ENCODE measurements around the gene RBM8A. TPM values are rescaled to one million over a fixed set of nuclear protein-coding genes. Genes with fewer than 3 reads are reported as not detected.

The RBM8A gene
- polyA plus RNA-seq, 3 donors: 91.5 to 171 (median 115) TPM

DNA sequence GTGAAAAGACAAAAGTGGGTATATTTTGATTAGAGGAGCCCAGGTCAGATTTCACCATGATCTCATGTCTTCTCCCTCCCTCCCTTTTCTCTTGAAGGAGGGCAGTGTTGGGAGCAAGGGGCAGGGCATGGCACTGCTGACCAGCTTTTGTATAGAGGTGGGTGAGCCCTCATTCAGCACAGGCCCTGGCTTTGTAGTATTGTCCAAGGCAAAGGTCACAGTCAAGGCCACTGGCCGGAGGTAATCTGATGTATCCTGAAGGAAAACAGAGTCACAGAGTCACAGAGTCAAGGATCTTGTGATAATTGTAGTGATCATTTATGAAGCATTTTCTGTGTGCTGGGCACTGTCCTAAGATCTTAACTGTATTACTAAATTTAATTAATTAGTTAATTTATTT, 29.3 kb downstream of the RBM8A start:
- no peak overlapping the region for H3K9ac ChIP-seq (ENCODE audit: insufficient read depth, low read length, poor library complexity, severe bottlenecking)
- TF ChIP-seq, protein P1, sequence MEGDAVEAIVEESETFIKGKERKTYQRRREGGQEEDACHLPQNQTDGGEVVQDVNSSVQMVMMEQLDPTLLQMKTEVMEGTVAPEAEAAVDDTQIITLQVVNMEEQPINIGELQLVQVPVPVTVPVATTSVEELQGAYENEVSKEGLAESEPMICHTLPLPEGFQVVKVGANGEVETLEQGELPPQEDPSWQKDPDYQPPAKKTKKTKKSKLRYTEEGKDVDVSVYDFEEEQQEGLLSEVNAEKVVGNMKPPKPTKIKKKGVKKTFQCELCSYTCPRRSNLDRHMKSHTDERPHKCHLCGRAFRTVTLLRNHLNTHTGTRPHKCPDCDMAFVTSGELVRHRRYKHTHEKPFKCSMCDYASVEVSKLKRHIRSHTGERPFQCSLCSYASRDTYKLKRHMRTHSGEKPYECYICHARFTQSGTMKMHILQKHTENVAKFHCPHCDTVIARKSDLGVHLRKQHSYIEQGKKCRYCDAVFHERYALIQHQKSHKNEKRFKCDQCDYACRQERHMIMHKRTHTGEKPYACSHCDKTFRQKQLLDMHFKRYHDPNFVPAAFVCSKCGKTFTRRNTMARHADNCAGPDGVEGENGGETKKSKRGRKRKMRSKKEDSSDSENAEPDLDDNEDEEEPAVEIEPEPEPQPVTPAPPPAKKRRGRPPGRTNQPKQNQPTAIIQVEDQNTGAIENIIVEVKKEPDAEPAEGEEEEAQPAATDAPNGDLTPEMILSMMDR (IDR thresholded peaks at IDR 0.05): no peak
- no peaks in the 10 kb centered on the region for H3K27me3 ChIP-seq (ENCODE audit: control insufficient read depth in 2 of 2, insufficient read depth in 2 of 2, low read length in 2 of 2)
- no CpG with 5 or more reads among the region's 1 CpG for WGBS (ENCODE audit: insufficient coverage)
- Mint-ChIP-seq H3K9me3 (no peaks in the 10 kb centered on the region), H3K4me3 (no peak overlapping the region), H3K4me1 (no peaks in the 10 kb centered on the region), H3K27me3 (ENCODE audit: low read depth in 3 of 3) (peaks cover 0 to 2% (median 2%) of the 10 kb centered on the region in 3 donors), H3K36me3 (peaks cover 0 to under 1% of the 10 kb centered on the region in 2 donors), H3K27ac (no peak overlapping the region)
- intact Hi-C loops (cut with micrococcal nuclease): loop anchor here in 1 of 2 donors (10.0 kb wide), 1 partner anchor 117 kb away; no protein-coding TSS in a partner anchor
- no peaks in the 10 kb centered on the region for H3K79me2 ChIP-seq (ENCODE audit: insufficient read depth, low read length)
- DNase-seq: no peak
- no peaks in the 10 kb centered on the region for H3K36me3 ChIP-seq (replicated peaks in 1 of 2; ENCODE audit: control insufficient read depth in 1 of 2, insufficient read depth in 2 of 2, low read length in 2 of 2)
- no peak overlapping the region for H3K4me2 ChIP-seq (replicated peaks; ENCODE audit: extremely low read depth, low read length, poor library complexity, severe bottlenecking)
- H4K20me1 ChIP-seq (ENCODE audit: insufficient read depth, low read length): no peaks in the 10 kb centered on the region
- H3K9me3 ChIP-seq (replicated peaks in 1 of 2; ENCODE audit: control insufficient read depth in 1 of 2, insufficient read depth in 1 of 2, low read length in 2 of 2): no peaks in the 10 kb centered on the region
- no peak overlapping the region for H3K27ac ChIP-seq (ENCODE audit: low read depth in 1 of 2, low read length in 2 of 2)
- no peak overlapping the region for H2AFZ ChIP-seq (ENCODE audit: insufficient read depth, low read depth, low read length, poor library complexity, severe bottlenecking)
- no peak overlapping the region for H3K4me3 ChIP-seq (replicated peaks in 1 of 3; ENCODE audit: low read depth in 2 of 3, low read length in 3 of 3)
- no peaks in the 10 kb centered on the region for H3K4me1 ChIP-seq (ENCODE audit: control insufficient read depth in 1 of 2, insufficient read depth in 2 of 2, low read length in 2 of 2)

DNA sequence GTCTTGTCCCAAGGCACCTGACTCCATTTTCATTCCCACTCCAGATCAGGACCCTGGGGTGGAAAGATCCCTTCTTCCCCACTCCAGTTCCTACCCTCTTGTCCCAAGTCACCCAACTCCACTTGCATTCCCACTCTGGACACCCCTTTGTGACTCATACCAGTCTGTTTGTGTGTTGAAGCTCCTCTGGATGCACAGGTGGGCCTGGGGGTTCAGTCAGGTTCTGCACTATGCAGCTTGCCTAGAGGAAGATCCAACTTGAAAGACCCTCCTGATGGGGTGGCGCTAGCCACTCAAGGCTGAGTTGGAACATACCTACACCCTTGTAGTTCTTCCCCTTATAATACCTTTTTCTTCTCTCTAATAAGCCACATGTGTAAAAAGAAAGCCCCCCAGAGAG, 31.8 kb downstream of the RBM8A start:
- peaks cover 0 to 2% of the 10 kb centered on the region in 2 donors for H3K36me3 Mint-ChIP-seq
- H3K4me1 Mint-ChIP-seq: no peaks in the 10 kb centered on the region

More for the DNA sequence above, 31.8 kb downstream of the RBM8A start:
- Histone ChIP-seq H3K4me3 (replicated peaks in 1 of 3; ENCODE audit: low read depth in 2 of 3, low read length in 3 of 3) (no peak overlapping the region), H3K9me3 (replicated peaks in 1 of 2; ENCODE audit: control insufficient read depth in 1 of 2, insufficient read depth in 1 of 2, low read length in 2 of 2) (no peaks in the 10 kb centered on the region), H3K36me3 (replicated peaks in 1 of 2; ENCODE audit: control insufficient read depth in 1 of 2, insufficient read depth in 2 of 2, low read length in 2 of 2) (no peaks in the 10 kb centered on the region), H2AFZ (ENCODE audit: insufficient read depth, low read depth, low read length, poor library complexity, severe bottlenecking) (no peak overlapping the region), H3K4me1 (ENCODE audit: control insufficient read depth in 1 of 2, insufficient read depth in 2 of 2, low read length in 2 of 2) (no peaks in the 10 kb centered on the region), H3K27me3 (ENCODE audit: control insufficient read depth in 2 of 2, insufficient read depth in 2 of 2, low read length in 2 of 2) (no peaks in the 10 kb centered on the region), H4K20me1 (ENCODE audit: insufficient read depth, low read length) (no peaks in the 10 kb centered on the region), H3K9ac (ENCODE audit: insufficient read depth, low read length, poor library complexity, severe bottlenecking) (no peak overlapping the region), H3K79me2 (ENCODE audit: insufficient read depth, low read length) (no peaks in the 10 kb centered on the region), H3K4me2 (replicated peaks; ENCODE audit: extremely low read depth, low read length, poor library complexity, severe bottlenecking) (no peak overlapping the region), H3K27ac (ENCODE audit: low read depth in 1 of 2, low read length in 2 of 2) (no peak overlapping the region)
- 83% methylated on average over 1 of the region's 1 CpG for WGBS (ENCODE audit: insufficient coverage)
- no peak for DNase-seq
- intact Hi-C loops (cut with micrococcal nuclease): loop anchor here in 1 of 2 donors (10.0 kb wide), 1 partner anchor 119 kb away; no protein-coding TSS in a partner anchor
- H3K27me3 Mint-ChIP-seq (ENCODE audit: low read depth in 3 of 3): peaks cover 0 to 6% (median 3%) of the 10 kb centered on the region in 3 donors
- TF ChIP-seq, protein P1 (IDR thresholded peaks at IDR 0.05): no peak
- no peak overlapping the region for H3K27ac Mint-ChIP-seq
- no peaks in the 10 kb centered on the region for H3K9me3 Mint-ChIP-seq
- H3K4me3 Mint-ChIP-seq: no peak overlapping the region
